Activated CD8-positive, alpha-beta T cell treated with anti-CD3 and anti-CD28 coated beads, Interleukin-2, amount 10 ng/mL, durations not matched to agents 7 days and 5 days (primary cell): ENCODE data around the gene VIPR2. TPM values are rescaled to one million over a fixed set of nuclear protein-coding genes. Genes with fewer than 3 reads are reported as not detected.
A peak's percentile ranks its signal among the peaks of the same experiment; 100 is the strongest.
"Not testable (repeated sequence)": the region's sequence is repeated elsewhere in the genome, so short reads cannot be mapped to it uniquely, and the experiment has no call there.

Source experiments
- ATAC-seq: fragments of 150-1000 bp; cut with Tn5 transposase; one replicate; pipeline ENCODE4 v1.10.0; 2021; ENCODE audit warnings: moderate library complexity
- CTCF ChIA-PET: fragments of 350-600 bp; sonication (Branson Sonifier 250); formaldehyde crosslinking; loops from one replicate; lab custom pipeline; 2021; ENCODE audit warnings: antibody characterized with exemption; lab: Charles Lee
- POLR2A ChIA-PET: fragments of 350-600 bp; sonication (Branson Sonifier 250); formaldehyde crosslinking; loops from one replicate; lab custom pipeline; 2021; ENCODE audit warnings: antibody characterized with exemption; lab: Charles Lee
- DNase-seq: peaks from one replicate; pipeline ENCODE4 v3.0.0-alpha.2; 2020
- H3K27ac Mint-ChIP-seq: one replicate; pipeline ENCODE4 v1.8.0; 2021; ENCODE audit warnings: mild to moderate bottlenecking, mixed read lengths
- H3K27me3 Mint-ChIP-seq: one replicate; pipeline ENCODE4 v1.8.0; 2021; ENCODE audit warnings: low read depth, mixed read lengths
- H3K36me3 Mint-ChIP-seq: one replicate; pipeline ENCODE4 v1.8.0; 2021; ENCODE audit warnings: low read depth, mixed read lengths
- H3K4me1 Mint-ChIP-seq: one replicate; pipeline ENCODE4 v1.8.0; 2021; ENCODE audit warnings: low read depth, mixed read lengths
- H3K4me3 Mint-ChIP-seq: one replicate; pipeline ENCODE4 v1.8.0; 2021; ENCODE audit warnings: mild to moderate bottlenecking, mixed read lengths
- H3K9me3 Mint-ChIP-seq: one replicate; pipeline ENCODE4 v1.8.0; 2022; ENCODE audit warnings: mixed read lengths; ENCODE audit not compliant: insufficient read depth
- total RNA-seq, 2 experiments: library from RNA; stranded (reverse); gene quantifications; one replicate each; pipeline ENCODE4 v1.2.3, GENCODE V29; 2021

VIPR2 gene
- total RNA-seq, 2 experiments from 2014 or later = not detected

DNA sequence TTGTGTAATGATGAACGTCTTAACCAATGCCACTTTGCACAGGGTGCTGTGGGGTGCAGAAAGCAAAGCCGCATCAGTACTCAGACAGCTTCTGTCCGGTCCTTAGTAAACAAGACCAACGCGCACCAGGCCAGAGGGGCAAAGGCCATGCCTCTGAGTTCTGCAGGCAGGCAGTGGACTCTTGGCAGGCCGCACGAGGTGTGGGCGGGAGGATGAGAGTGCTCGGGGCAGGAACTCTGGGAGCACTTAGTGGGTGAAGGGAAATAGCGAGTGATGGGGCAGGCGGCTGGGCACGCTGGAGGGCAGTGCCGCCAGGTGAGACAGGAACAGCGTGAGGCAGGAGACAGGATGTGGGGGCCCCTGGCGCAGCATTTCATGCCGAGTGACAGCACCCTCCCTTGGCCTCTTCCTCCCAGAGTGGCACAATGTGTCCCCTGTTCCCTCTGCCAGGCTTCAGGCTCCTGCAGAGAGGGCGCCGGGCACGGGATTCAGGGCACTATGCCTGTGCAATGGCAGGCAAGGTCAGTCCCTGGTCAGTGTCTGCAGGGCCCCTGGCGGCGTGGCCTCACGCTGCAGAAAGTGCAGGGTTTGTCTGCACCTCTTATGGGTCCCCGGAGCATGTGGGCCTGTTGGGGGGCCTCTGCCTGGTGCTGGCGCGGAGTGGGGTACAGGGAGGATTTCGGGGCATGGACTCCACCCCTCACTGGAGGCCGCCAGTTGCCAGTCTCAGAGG, 60.4 kb downstream of the VIPR2 start:
- CTCF ChIA-PET = no interaction called here

DNA sequence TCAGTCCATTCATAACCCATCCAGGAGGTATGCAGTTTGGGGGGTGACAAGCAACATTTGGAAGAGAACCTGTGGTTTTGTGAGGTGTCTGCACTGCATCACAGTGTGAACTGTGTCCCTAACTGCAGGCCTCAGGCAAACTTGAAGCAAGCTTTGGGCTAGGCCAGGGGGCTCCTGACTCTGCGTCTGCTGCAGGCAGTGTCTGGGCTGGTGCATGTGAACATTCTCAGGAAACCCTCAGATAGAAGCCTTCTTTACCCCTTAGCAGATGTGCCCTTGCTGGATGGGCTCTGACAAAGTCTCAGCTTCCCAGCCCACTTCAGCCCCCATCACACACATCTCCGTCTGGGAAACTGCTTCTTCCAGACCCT, 61.0 kb downstream of the VIPR2 start:
- Mint-ChIP-seq H3K27me3 (peaks cover 6% of the 10 kb centered on the region), H3K4me1 (peaks cover 2% of the 10 kb centered on the region), H3K4me3 (no peak overlapping the region), H3K9me3 (no peaks in the 10 kb centered on the region), H3K27ac (no peak overlapping the region), H3K36me3 (no peaks in the 10 kb centered on the region)
- ChIA-PET CTCF (no interaction called here), POLR2A (no interaction called here)
- no peak for DNase-seq
- ATAC-seq = no peak

More for the DNA sequence above, 60.4 kb downstream of the VIPR2 start:
- ATAC-seq (no peak), DNase-seq (no peak)
- Mint-ChIP-seq H3K36me3 (no peaks in the 10 kb centered on the region), H3K4me3 (no peak overlapping the region), H3K9me3 (no peaks in the 10 kb centered on the region), H3K27ac (no peak overlapping the region), H3K4me1 (peaks cover 2% of the 10 kb centered on the region), H3K27me3 (peaks cover 2% of the 10 kb centered on the region)
- POLR2A ChIA-PET = no interaction called here

DNA sequence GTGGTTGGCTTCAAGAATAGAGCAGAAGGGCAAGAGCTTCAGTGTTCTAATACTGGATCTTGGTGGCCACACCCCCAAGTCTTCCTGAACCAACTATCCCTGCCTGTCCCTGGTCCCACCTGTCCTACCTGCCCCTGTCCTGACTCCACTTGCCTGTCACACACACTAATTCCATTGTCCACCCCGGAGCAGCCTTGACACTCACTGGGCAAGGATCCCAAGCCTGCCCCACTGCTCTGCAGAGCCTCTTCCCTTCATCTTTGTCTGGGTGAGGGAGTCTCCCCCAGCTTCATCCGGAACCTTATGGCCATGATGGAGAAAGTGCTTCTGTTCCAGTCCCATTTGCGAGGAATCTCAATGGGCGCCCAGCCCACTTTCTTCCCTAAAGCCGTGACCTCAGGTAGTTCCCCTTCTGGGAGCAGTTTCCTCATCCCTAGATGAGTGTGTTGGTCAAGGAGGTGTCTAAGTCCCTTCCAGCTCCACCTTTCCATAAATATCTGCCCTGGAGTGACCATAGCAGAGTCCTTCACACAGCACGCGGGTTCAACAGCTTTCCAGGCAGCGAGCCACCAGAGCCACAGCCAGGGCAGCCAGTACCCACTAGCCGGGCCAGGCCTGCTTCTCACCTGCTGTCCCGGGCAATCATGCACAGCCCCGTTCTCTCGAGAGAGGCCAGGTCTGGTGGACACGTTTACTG, 61.5 kb downstream of the VIPR2 start:
- H3K27ac Mint-ChIP-seq = no peak overlapping the region

DNA sequence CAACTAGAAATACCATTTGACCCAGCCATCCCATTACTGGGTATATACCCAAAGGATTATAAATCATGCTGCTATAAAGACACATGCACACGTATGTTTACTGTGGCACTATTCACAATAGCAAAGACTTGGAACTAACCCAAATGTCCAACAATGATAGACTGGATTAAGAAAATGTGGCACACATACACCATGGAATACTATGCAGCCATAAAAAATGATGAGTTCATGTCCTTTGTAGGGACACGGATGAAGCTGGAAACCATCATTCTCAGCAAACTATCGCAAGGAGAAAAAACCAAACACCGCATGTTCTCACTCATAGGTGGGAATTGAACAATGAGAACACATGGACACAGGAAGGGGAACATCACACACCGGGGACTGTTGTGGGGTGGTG, 62.6 kb downstream of the VIPR2 start:
- H3K27me3 Mint-ChIP-seq = peaks cover 12% of the 10 kb centered on the region
- not testable (repeated sequence) for H3K4me3 Mint-ChIP-seq

More for the DNA sequence above, 61.5 kb downstream of the VIPR2 start:
- ChIA-PET POLR2A (interaction anchor here (0.6 kb wide), 1 partner anchor 32 kb away, joined by 4 read pairs; no protein-coding TSS in a partner anchor), CTCF (no interaction called here)
- Mint-ChIP-seq H3K4me3 (no peak overlapping the region), H3K27me3 (peaks cover 7% of the 10 kb centered on the region), H3K4me1 (peaks cover 2% of the 10 kb centered on the region), H3K9me3 (no peaks in the 10 kb centered on the region), H3K36me3 (no peaks in the 10 kb centered on the region)
- no peak for ATAC-seq
- DNase-seq = no peak

DNA sequence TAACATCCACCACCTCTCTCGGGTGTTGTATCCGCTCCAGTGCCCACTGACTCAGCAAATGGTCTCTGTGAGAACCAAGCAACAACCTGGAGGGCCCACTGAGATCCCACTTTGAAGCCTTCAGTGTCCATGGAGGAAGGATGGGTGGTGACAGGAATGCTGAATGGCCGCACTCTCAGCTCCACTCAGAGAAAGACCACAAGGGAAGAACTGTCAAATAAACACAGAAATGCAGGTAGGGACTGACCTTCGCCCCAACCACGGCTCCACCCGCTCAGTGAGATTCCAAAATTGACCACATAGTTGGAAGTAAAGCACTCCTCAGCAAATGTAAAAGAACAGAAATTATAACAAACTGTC, 65.8 kb downstream of the VIPR2 start:
- H3K4me3 Mint-ChIP-seq = no peak overlapping the region
- no peak overlapping the region for H3K27ac Mint-ChIP-seq
- H3K4me1 Mint-ChIP-seq = no peaks in the 10 kb centered on the region
- ATAC-seq (no peak), DNase-seq (no peak)
- POLR2A ChIA-PET = no interaction called here
- CTCF ChIA-PET = no interaction called here
- H3K36me3 Mint-ChIP-seq = no peaks in the 10 kb centered on the region
- H3K27me3 Mint-ChIP-seq = peaks cover 12% of the 10 kb centered on the region
- H3K9me3 Mint-ChIP-seq = no peaks in the 10 kb centered on the region

More for the DNA sequence above, 62.6 kb downstream of the VIPR2 start:
- H3K4me1 Mint-ChIP-seq, H3K36me3 Mint-ChIP-seq, H3K9me3 Mint-ChIP-seq, H3K27ac Mint-ChIP-seq, ATAC-seq, POLR2A ChIA-PET, DNase-seq, CTCF ChIA-PET: not testable (repeated sequence)

DNA sequence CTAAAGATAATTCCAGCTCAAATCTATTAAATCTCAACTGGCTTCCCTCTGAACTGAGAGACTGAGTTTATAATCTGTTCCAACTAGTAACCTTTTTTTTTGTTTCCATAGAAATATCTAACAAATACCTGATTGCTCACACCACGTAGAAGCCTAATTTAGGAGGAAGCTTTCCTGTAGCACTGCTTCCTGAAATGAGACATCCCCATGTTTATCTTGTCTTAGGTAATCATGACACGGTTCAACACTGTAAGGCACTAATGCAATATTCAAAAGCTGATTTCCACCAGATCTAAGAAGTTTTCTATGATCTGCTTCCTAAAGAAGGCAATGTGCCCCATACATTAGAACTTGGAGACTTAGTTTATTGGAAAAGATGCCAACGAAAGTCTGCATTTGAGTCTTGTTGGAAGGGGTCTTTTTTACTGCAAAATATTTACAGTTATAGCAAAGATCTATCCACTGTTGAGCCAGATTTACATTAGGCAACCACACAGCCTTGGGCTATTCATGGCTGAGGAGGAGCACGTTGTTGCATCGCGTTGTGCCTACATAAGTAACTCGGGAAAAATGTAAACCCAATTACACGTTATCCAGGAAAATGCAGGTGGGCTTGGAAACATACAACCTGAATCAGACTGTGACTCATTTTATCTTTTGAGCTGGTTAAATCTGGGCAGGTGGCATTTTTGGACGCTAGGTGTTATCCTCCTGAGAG, 66.3 kb downstream of the VIPR2 start:
- Mint-ChIP-seq H3K27me3 (peaks cover 12% of the 10 kb centered on the region), H3K36me3 (no peaks in the 10 kb centered on the region), H3K4me3 (no peak overlapping the region), H3K4me1 (no peaks in the 10 kb centered on the region), H3K27ac (no peak overlapping the region), H3K9me3 (no peaks in the 10 kb centered on the region)
- DNase-seq (no peak), ATAC-seq (no peak)
- ChIA-PET CTCF (no interaction called here), POLR2A (no interaction called here)

DNA sequence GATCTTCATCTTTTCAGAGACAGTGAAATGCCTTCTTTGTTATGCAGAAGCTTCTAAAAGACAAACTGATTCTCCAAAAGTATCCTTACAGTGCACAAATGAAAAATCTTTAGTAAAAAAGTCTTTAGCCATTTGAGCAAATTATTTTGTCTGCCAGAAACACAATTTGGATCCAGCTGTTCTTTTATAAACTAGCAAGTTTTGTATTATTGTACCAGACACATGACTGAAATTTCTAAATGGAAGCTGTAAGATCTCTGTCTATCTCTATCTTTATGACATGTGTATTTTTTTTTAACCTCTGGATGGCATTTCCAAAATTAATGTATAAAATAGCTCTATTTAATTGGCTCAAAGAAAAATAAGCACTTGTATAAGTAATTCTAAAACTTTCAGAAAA, 68.3 kb downstream of the VIPR2 start:
- ATAC-seq = no peak
- no peak overlapping the region for H3K27ac Mint-ChIP-seq

DNA sequence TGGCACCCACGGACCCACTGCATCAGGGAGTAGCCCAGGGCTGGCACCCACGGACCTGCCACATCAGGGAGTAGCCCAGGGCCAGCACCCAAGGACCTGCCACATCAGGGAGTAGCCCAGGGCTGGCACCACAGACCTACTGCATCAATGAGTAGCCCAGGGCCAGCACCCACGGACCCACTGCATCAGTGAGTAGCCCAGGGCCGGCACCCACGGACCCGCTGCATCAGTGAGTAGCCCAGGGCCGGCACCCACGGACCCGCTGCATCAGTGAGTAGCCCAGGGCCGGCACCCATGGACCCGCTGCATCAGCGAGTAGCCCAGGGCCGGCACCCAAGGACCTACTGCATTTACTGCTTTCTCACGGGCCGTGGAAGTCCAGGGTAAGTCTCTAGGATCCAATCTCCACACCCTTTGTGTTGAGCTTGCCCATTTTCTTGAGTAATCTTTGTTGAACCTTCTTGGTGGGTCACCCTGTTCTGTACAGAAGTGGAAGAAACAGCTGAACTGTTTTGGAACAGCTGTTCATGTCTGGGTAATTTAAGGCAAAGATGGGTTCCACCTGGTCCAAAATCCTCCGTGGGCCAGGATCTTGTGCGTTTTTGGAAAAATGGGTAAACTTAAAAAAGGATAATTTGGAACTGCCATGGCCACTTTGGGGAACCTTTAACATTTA, 69.0 kb downstream of the VIPR2 start:
- H3K27ac Mint-ChIP-seq = no peak overlapping the region
- peaks cover 7% of the 10 kb centered on the region for H3K4me1 Mint-ChIP-seq
- no peaks in the 10 kb centered on the region for H3K36me3 Mint-ChIP-seq
- no peak overlapping the region for H3K4me3 Mint-ChIP-seq
- ATAC-seq = no peak
- H3K9me3 Mint-ChIP-seq = no peaks in the 10 kb centered on the region
- CTCF ChIA-PET = no interaction called here
- no peak for DNase-seq
- H3K27me3 Mint-ChIP-seq = peaks cover 12% of the 10 kb centered on the region
- POLR2A ChIA-PET = no interaction called here

More for the DNA sequence above, 68.3 kb downstream of the VIPR2 start:
- Mint-ChIP-seq H3K4me1 (peaks cover 1% of the 10 kb centered on the region), H3K9me3 (no peaks in the 10 kb centered on the region), H3K36me3 (no peaks in the 10 kb centered on the region), H3K27me3 (peaks cover 12% of the 10 kb centered on the region), H3K4me3 (no peak overlapping the region)
- ChIA-PET POLR2A (no interaction called here), CTCF (no interaction called here)
- DNase-seq = no peak

DNA sequence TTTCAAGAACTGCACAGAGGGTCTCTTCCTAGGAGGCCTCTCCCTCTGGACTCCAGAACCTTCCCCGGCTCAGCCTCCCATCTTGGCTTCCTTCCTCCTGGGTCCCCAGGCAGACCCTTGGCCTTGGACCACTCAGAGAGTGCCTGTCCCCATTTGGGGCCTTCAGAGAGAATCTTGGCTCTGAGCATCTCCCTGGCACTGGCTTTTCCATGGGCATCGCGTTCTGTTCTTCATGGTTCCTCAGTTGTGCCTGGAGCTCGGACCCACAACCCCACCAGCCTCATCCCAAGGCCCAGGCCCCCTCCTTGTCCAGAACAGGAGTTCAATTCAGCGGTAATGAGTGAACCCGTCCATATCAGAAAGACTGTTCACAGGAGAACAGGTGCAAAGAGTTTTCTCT, 73.4 kb downstream of the VIPR2 start:
- Mint-ChIP-seq H3K4me3 (no peak overlapping the region), H3K27me3 (no peaks in the 10 kb centered on the region), H3K27ac (no peak overlapping the region), H3K36me3 (no peaks in the 10 kb centered on the region), H3K9me3 (no peaks in the 10 kb centered on the region), H3K4me1 (peaks cover 27% of the 10 kb centered on the region)
- ATAC-seq (no peak), DNase-seq (no peak)
- POLR2A ChIA-PET = interaction anchor here (0.6 kb wide), 1 partner anchor 55 kb away, joined by 3 read pairs; no protein-coding TSS in a partner anchor
- CTCF ChIA-PET = no interaction called here

DNA sequence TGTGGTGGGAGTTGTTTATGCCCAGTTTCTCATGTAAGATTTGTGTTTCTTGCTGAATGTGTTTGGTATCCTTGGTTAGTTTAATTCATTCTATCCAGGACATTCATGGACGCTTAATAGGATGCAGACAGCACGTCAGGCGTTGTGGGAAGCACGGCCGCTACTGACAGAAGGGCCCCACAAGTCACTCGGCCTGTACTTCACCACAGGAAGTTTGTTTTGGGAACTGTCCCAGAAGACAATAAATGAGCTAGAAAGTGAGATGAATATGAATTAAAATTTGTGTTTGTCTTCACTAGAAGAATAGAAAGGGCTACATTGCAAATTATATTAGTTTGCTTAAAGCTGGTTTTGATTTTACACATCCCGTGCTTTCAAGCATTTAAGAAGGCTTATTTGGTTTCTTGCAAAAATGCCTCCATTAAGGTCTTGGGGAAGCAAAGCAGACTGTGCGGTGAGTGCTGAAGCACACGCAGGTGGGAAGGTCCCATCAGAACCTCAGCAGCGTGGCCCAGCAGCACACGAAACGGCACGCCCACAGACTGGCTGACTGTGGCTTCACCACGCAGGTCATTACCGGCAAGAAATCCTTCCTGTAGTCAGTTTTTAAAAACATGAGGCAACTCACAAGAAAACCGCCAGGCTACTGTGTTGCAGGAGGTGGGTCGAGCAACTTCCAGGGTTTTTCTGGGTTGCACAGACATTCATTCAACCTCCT, 74.1 kb downstream of the VIPR2 start:
- ChIA-PET CTCF (no interaction called here), POLR2A (no interaction called here)
- Mint-ChIP-seq H3K36me3 (no peaks in the 10 kb centered on the region), H3K4me1 (peaks cover 27% of the 10 kb centered on the region), H3K9me3 (no peaks in the 10 kb centered on the region), H3K27me3 (no peaks in the 10 kb centered on the region), H3K4me3 (no peak overlapping the region), H3K27ac (no peak overlapping the region)
- DNase-seq (no peak), ATAC-seq (peak; percentile 58)

DNA sequence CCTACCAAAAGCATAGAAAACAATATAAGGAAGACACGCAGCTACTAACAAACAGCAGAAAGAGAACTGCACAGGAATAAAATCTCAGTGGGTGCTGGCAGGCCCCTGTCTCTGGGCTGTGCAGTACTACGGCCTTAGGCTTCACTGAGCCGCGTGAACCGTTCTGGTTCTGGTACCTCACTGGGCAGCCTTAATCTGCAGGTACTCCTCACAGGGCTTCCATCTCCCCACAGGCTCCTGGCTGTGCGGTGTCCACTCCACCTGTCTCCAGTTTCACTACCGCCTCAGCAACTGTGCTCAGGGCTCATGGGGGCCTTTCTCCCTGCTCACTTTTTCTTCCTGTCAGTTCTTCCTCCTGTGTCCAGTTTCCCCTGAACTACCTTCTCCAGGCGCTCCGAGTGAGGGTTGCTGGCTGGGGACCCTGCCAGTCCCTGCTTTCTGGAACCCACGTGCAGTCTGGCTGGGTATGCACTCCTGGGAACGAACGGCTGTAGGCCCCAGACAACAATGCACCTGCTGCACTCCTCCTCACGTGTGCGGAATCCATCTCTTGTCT, 75.7 kb downstream of the VIPR2 start:
- Mint-ChIP-seq H3K9me3 (no peaks in the 10 kb centered on the region), H3K36me3 (no peaks in the 10 kb centered on the region), H3K27ac (no peak overlapping the region), H3K4me1 (peaks cover 27% of the 10 kb centered on the region), H3K27me3 (no peaks in the 10 kb centered on the region), H3K4me3 (no peak overlapping the region)
- CTCF ChIA-PET = no interaction called here
- DNase-seq = no peak
- no peak for ATAC-seq
- POLR2A ChIA-PET = no interaction called here
